Measurements from ENCODE around the gene NDUFB7. TPM values are rescaled to one million over a fixed set of nuclear protein-coding genes. Genes with fewer than 3 reads are reported as not detected.

Gene NDUFB7
- total RNA-seq, 1 donor from 2014 or later: 120 TPM

DNA sequence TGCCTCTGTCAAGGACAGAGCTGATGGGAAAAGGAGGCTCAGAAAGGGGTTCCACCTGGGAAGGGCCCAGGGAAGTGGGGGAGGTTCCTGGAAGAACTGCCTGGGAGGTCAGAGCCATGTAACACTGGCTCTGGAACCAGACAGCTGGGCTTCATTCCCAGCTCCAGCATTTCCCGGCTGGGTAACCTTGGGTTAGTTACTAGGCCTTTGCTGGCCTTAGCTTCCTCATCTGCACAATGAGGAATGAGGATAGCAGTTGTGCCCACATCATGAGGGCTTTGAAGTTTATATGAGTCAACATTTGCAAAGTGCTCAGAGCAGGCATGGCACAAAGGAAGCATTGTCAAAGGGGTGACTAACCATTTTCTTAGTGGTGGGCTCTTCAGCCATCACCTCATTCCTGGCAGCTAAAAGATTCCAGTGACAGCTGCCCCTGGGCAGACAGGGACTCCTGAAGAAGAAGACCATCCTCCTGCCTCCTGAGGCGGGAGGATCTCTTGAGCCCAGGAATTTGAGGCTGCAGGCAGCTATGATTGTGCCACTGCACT lies 51.9 kb downstream of the NDUFB7 start:
- H3K9me3 Mint-ChIP-seq (ENCODE audit: low read depth): no peaks in the 10 kb centered on the region
- H3K4me3 Mint-ChIP-seq (ENCODE audit: low read depth): no peak overlapping the region
- peaks cover 30% of the 10 kb centered on the region for H3K4me1 Mint-ChIP-seq (ENCODE audit: low read depth)
- no peak for DNase-seq (ENCODE audit: low spot score, unreplicated experiment)
- no peaks in the 10 kb centered on the region for H3K27me3 Mint-ChIP-seq
- TF ChIP-seq, protein P1, sequence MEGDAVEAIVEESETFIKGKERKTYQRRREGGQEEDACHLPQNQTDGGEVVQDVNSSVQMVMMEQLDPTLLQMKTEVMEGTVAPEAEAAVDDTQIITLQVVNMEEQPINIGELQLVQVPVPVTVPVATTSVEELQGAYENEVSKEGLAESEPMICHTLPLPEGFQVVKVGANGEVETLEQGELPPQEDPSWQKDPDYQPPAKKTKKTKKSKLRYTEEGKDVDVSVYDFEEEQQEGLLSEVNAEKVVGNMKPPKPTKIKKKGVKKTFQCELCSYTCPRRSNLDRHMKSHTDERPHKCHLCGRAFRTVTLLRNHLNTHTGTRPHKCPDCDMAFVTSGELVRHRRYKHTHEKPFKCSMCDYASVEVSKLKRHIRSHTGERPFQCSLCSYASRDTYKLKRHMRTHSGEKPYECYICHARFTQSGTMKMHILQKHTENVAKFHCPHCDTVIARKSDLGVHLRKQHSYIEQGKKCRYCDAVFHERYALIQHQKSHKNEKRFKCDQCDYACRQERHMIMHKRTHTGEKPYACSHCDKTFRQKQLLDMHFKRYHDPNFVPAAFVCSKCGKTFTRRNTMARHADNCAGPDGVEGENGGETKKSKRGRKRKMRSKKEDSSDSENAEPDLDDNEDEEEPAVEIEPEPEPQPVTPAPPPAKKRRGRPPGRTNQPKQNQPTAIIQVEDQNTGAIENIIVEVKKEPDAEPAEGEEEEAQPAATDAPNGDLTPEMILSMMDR (IDR thresholded peaks at IDR 0.05; ENCODE audit: unreplicated experiment): no peak
- H3K36me3 Mint-ChIP-seq (ENCODE audit: insufficient read depth): peaks cover 13% of the 10 kb centered on the region
- H3K27ac Mint-ChIP-seq: peak overlapping the region; percentile 91

DNA sequence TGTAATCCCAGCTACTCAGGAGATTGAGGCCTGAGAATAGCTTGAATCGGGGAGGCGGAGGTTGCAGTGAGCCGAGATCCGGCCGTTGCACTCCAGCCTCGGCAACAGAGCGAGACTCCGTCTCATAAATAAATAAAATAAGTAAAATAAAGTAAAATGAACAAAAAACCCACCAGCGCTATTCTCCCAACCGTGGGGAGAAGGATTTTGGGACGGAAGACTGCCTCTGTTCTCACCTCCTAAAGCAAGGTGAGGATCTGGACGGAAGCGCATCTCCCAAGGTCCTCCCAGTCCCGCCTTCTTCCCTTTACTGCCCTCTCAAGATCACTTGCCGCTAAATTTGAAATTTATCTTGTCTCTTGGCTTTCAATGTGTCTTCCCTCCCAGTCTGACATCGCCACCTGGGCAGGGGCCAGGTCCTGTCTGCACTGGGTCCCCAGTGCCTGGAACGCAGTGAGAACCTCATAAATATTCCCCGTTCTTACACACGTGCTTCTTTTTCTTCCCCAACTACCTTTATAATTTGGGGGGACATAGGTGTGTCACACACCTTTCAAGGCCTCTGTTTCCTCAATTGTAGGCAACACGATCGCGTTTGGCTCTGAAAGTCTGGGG lies 52.5 kb downstream of the NDUFB7 start:
- TF ChIP-seq, protein P1 (IDR thresholded peaks at IDR 0.05; ENCODE audit: unreplicated experiment): no peak
- H3K4me3 Mint-ChIP-seq (ENCODE audit: low read depth): no peak overlapping the region
- peaks cover 35% of the 10 kb centered on the region for H3K4me1 Mint-ChIP-seq (ENCODE audit: low read depth)
- no peaks in the 10 kb centered on the region for H3K27me3 Mint-ChIP-seq
- H3K27ac Mint-ChIP-seq: peak overlapping the region; percentile 91
- no peak for DNase-seq (ENCODE audit: low spot score, unreplicated experiment)
- H3K9me3 Mint-ChIP-seq (ENCODE audit: low read depth): no peaks in the 10 kb centered on the region
- peaks cover 18% of the 10 kb centered on the region for H3K36me3 Mint-ChIP-seq (ENCODE audit: insufficient read depth)

DNA sequence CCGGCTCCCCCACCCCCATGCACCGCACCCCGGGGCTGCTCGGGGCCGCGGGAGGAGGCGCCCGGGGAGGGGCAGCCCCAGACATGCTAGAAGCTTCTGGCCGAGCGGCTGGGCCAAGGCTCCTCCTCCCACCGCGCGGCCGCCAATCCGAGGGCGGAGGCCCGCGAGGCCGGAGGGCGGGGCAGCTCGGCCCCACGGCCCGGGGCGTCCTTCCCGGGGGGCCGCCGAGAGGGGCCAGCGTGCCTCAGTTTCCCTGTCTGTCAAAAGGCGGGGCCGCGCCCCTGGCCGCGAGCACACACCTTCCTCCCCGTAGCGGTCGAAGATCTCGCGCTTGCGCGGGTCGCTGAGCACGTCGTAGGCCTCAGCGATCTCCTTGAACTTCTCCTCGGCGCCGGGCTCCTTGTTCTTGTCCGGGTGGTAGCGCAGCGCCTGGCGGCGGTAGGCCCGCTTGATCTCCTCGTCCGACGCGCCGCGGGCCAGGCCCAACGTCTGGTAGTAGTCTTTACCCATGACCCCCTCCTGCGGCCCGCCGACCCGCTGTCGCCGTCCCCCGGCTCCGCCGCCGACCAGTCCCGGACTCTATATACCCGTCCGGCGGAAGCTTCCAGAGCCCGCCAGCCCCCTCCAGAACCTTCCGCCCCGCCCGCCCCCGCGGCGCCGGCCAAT lies 53.9 kb downstream of the NDUFB7 start, which contains the start of gene DNAJB1:
Gene DNAJB1, minus strand, starts transcription at position 558 of the 666 bp plus-strand sequence. Its CDS starts 48 bp downstream, at position 510.
- DNase-seq (ENCODE audit: low spot score, unreplicated experiment): peak; percentile 46
- Mint-ChIP-seq H3K27me3 (no peaks in the 10 kb centered on the region), H3K36me3 (ENCODE audit: insufficient read depth) (peaks cover 20% of the 10 kb centered on the region), H3K27ac (peak within 1 kb of the TSS; percentile 98), H3K4me3 (ENCODE audit: low read depth) (peak within 1 kb of the TSS; percentile 91), H3K9me3 (ENCODE audit: low read depth) (no peaks in the 10 kb centered on the region), H3K4me1 (ENCODE audit: low read depth) (peaks cover 40% of the 10 kb centered on the region)
- TF ChIP-seq, protein P1 (IDR thresholded peaks at IDR 0.05; ENCODE audit: unreplicated experiment): no peak

DNA sequence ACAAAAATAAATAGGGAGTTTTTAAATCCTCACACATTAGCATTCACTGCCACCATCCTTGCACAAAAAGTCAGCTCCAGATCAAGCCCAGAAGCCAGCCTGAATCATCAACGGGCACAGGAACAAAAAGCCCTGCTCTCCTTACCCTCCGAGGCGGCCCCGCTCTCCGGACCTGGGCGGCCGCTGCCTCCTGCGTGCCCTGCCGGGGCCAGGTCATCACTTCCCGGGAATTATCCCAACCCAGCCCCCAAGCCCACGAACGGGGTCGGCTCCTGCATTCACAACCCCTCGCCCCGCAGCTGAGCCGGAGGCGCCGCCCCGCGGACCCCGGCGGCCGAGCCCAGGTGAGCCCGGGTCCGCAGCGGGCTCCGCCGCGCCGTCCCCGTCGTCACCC lies 54.4 kb downstream of the NDUFB7 start:
- H3K27me3 Mint-ChIP-seq: no peaks in the 10 kb centered on the region
- no peaks in the 10 kb centered on the region for H3K9me3 Mint-ChIP-seq (ENCODE audit: low read depth)
- peak overlapping the region; percentile 85 for H3K27ac Mint-ChIP-seq
- no peak for DNase-seq (ENCODE audit: low spot score, unreplicated experiment)
- H3K4me3 Mint-ChIP-seq (ENCODE audit: low read depth): peak overlapping the region; percentile 91
- H3K4me1 Mint-ChIP-seq (ENCODE audit: low read depth): peaks cover 36% of the 10 kb centered on the region
- H3K36me3 Mint-ChIP-seq (ENCODE audit: insufficient read depth): peaks cover 20% of the 10 kb centered on the region
- TF ChIP-seq, protein P1 (IDR thresholded peaks at IDR 0.05; ENCODE audit: unreplicated experiment): no peak

DNA sequence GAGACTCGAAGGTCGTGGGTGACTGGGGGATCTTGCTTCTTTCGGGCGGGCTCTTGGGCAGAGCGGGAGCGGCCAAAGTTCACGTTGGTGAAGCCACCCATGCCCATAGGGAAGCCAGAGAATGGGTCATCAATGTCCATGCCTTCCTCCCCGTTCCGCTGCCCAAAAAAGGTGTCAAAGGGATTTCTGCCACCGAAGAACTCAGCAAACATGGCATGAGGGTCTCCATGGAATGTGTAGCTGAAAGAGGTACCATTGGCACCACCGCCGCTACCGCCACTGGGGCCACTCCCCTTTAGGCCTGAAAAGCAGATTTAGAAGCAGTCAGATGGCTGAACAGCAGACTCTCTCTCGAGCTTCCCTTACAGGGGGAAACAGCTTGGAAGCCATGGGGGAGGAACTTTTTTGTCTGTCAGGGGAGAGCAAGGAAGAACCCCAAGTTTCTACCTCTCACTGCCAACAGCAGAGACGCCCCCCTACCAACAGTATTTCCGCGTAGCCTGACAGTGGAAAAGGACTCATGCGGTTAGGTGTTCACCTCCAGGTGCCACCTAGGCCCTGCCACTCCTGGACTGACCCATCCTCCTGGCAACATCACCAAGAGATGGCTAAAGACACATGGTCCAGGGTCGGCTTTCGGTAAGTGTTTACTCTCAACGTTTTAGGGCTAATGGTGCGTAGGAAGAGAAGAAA lies 55.0 kb downstream of the NDUFB7 start:
- Mint-ChIP-seq H3K36me3 (ENCODE audit: insufficient read depth) (peaks cover 20% of the 10 kb centered on the region), H3K9me3 (ENCODE audit: low read depth) (no peaks in the 10 kb centered on the region), H3K27me3 (no peaks in the 10 kb centered on the region), H3K4me1 (ENCODE audit: low read depth) (peaks cover 31% of the 10 kb centered on the region), H3K27ac (peak overlapping the region; percentile 85), H3K4me3 (ENCODE audit: low read depth) (peak overlapping the region; percentile 91)
- no peak for DNase-seq (ENCODE audit: low spot score, unreplicated experiment)
- TF ChIP-seq, protein P1 (IDR thresholded peaks at IDR 0.05; ENCODE audit: unreplicated experiment): no peak
